Activated CD8-positive, alpha-beta memory T cell treated with anti-CD3 and anti-CD28 coated beads, Interleukin-2, amount 50 U/mL, for 1 hour (primary cell): ENCODE results near the gene GPC4.
"Not testable (repeated sequence)": the region's sequence is repeated elsewhere in the genome, so short reads cannot be mapped to it uniquely, and the experiment has no call there.

Experiments
- DNase-seq: peaks from one replicate; pipeline ENCODE4 v3.0.0-alpha.2; 2020; ENCODE audit errors: extremely low read depth

GPC4 gene

DNA sequence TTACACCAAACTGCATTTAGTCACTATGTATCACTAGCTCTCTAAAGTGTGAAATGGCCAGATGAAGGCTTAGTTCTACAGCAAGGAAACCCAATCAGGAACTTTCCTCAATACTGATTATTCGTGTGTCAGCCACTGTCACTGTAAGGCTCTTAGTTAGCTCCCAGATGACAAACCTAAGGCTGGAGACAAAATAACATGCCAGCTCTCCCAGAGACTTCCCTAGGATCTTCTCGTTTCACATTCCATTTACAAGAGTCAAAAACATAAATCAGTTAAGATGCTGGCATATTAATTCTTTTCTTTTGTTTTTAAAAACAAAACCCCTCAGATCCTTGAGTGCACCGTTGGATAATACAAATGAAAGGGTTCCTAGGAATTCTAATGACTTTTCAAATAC lies 109.0 kb downstream of the GPC4 start:
- no peak for DNase-seq

DNA sequence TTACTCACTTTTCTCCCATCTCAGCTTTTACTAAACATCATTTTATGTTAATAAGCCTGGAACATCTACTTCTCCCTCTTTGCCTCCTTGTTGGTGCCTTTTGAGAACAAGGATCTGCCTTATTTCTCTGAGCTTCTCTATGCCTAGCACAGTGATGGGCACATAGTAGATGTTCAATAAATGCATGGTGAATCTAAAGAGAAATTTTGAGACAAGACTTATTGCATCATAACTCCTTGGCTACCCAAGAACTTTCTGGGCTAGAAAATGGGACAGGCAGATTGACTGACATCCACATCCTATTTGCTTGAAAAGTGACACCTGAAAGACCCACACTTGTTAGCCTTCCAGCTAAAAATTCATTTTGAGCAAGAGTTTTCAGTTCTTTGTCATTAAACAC lies 109.9 kb downstream of the GPC4 start:
- DNase-seq = no peak

DNA sequence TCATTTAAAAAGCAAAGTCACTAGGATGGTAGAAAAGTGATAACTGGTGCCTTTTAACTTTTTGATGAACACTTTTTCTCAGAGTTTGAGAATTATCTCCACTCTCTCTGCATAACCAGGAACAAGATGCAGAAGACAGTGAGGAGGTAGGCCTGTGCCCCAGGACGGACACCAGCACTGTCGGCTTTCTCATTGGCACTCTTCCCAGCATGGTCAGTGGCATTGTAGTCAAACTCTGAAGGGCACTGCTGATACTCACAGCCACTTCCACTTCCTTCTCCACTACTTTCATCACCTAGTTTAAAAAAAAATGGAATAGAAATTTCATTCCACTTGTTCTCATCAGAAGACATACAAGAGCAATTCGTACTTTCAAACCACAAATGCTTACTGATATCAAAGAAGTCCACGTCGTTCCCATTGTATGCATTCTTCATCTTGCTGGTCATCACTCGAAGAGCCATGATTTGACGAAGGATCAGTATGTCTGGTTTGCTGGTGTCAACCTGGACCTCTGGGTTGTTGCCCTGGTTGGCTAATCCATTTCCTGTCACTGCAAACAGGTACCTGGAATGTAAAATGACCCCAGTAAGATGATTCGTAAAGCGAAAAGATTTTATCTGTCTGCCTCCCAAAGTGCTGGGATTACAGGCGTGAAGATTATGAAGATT lies 112.4 kb downstream of the GPC4 start:
- DNase-seq = no peak

DNA sequence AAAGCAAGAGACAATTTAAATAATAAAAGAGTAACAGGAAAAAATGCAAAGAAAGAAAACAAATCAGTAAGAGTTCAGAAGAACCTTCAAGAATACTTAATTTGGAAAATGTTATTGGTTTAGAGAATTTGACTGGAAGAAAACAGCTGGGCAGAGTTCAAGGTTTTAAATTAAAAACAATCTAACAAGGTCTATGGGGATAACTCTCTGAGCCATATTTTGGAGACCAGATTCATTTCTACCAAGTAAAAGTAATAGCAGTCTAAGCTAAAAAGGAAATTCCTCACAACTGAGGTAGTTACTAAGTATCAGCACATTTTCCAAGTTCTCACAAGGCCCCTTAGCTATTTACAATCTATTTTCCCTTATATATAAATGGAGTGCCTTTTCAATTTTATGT lies 114.7 kb downstream of the GPC4 start:
- no peak for DNase-seq

DNA sequence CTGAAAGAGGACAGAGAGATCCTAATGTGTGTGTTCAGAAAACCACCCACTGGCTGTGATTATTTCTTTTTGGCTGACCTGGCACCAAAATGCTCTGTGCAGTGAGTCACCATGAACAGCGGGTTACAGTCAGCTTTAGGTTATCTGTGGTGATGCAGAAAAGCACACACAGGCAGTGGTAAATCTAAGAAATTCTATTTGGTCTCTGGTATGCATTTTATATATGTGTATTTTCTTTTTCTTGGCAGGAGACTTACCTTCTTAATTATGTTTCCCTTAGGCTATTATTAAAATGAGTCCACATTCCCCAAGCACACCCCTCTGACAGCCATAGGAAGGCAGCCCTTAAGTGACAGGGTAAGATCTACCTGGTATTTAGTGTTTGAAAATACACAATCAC lies 118.0 kb downstream of the GPC4 start:
- DNase-seq = no peak

DNA sequence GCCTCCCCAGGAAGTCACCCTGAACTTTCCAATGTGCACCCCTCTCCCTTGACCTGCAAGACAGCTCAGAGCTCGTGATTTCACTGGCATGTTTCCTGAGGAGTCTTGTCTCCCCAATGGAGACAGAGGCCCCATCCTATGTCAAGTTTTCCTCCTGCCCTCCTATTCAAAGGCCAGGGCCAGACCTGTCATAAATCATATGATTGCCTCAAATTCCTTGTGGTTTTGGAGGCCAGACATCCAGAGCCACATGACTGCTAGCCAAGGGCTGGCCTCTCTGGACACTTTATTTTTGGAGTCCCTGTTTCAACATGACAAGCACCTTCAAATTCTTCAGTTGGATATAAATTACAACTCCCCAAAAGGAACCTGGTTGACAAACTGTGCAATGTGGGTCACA lies 121.2 kb downstream of the GPC4 start:
- DNase-seq = no peak

DNA sequence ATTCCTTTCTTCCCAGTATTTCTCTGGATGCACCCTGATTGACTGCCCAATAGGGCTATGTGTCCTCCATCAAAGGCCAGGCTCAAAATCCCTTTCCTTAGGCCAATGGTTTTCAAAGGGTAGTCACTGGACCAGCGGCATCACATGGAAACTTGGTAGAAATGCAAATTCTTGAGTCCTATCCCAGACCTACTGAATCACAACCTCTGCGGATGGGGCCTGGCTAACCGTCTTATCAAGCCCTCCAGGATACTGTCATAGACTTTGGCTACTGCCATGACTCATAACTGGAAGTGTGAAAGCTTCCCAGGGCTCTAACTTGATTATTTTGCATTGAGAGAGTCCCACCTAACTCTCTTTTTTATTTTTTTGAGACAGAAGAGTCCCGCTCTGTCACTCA lies 125.2 kb downstream of the GPC4 start:
- no peak for DNase-seq

DNA sequence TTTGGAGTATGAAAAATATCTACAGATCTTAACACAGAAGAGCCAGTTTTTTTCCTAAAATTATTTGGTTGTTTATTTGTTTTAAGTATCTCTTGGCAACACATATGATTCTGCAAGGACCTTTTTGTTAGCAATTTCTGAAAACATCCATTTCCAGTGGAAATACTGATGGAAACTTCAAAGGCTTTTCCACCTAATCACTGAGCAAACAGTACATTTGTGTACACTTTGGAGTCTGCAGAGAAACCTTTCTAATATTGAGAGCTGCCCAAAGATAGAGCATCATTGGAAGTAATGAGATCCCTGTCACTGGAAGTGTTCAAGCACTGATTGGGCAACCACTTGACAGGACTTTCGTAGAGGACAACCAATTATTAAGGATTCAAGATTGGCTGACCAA lies 127.4 kb downstream of the GPC4 start:
- DNase-seq = no peak

DNA sequence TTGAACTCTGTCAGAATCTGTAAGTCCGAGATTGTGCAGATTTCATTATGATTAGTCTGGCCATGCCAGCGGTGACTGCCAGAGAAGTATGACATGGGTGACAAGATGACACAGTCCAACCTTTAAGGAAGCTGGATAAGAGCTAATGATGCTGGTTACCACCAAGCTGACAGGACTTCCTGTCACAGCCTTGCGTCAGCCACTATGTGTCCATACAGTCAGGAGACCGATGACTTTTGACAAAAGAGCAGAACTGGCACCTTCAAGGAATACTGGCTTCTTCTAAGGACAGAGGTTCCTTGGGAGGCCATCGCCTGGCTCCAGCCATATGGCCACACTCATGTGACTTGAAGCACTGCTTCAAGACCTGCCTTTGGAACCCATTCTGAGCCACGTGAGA lies 129.9 kb downstream of the GPC4 start:
- no peak for DNase-seq

DNA sequence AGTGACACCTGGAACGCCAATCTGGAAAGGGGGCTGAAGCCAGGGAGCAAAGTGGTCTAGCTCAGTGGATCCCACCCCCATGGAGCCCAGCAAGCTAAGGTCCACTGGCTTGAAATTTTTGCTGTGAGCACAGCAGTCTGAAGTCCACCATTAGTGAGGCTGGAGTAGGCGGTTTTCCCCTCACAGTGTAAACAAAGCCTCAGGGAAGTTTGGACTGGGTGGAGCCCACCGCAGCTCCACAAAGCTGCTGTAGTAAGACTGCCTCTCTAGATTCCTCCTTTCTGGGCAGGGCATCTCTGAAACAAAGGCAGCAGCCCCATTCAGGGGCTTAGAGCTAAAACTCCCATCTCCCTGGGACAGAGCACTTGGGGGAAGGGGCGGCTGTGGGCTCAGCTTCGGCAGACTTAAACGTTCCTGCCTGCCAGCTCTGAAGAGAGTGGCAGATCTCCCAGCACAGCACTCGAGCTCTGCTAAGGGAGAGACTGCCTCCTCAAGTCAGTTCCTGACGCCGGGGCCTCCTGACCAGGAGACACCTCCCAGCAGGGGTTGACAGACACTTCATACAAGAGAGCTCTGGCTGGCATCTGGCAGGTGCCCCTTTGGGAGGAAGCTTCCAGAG lies 136.1 kb downstream of the GPC4 start:
- DNase-seq = not testable (repeated sequence)

DNA sequence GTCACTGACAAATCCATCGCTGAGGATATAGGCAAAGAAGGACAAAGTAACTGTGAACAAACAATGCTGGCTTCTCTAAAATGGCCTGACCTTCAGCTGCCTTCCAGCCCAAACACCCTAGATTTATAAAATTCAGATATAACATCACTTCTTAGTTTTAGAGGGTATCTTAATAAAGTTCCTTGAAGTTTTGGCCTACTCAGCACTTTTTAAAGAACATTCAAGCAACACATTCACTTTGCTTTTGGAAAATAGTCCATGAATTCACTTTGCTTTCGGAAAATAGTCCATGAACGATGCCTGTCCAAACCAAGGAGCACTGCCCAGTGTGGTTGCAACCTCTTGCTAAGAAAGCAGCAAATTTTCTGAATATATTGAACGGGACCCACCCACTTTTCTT lies 142.1 kb downstream of the GPC4 start:
- no peak for DNase-seq

DNA sequence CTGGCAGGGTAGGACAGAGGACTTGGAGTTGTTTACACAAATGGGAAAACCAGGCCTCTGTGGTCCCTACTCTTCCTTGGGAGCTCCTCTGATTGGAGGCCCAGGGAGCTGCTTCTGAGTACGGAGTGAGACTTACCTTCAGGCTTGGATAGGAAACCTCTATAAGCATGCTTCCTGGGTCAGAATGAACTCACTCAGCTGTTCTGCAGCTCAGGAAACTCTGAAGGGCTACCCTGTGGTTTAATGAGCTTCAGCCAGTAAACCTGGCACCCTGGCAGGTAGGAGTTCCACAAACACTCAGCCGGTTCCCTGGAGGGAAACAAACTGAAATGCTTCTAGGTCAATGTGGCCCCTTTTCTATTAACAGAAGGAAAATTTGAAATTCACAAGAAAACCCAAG lies 146.1 kb downstream of the GPC4 start:
- no peak for DNase-seq

DNA sequence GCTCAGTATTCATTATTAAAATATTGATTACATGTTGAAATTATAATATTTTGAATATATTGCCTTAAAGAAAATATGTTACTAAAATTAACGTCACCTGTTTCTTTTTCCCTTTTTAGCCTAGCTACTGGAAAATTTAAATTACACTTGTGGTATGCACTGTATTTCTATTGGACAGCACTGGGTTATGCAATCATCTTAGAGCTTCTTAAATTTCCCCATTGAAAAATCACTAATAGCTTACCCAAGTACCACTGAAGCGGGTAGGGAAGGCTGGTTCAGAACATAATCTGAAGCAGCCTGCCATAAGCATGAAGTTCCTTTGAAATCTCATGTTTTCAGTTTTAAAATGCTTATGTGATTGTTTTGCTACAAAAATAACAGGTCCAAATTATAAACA lies 147.7 kb downstream of the GPC4 start:
- DNase-seq = no peak

DNA sequence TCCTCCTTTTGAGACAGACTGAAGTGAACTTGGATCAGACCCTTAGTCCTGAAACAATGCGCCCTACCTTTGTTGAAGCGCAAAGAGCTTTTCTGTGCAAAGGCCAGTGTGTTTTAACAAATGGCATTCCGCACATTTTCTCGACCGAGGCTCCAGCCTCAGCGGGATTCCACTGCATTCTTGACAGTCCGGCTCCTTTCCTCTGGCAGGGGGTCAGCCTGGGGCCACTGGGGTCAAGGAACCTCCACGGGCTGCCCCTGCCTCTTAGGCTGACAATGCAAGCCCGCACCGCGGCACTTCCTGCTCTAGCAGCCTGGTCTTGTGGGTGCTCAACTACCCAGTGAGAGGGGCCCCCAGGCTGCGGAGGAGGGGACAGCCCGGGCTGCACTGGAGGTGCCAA lies 150.0 kb downstream of the GPC4 start:
- DNase-seq = no peak

DNA sequence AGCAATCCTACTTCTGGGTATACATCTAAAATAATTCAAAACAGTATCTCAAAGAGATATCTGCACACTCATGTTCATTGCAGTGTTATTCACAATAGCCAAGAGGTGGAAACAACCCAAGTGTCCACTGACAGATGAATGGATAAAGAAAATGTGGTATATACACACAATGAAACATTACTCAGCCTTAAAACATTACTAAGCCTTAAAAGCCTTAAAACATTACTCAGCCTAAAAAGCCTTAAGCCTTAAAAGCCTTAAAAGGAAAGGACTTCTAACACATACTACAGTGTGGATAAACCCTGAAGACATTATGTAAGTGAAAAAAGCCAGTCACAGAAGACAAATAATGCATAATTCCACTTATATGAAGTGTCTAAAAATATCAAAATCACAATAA lies 156.8 kb downstream of the GPC4 start:
- DNase-seq = no peak

DNA sequence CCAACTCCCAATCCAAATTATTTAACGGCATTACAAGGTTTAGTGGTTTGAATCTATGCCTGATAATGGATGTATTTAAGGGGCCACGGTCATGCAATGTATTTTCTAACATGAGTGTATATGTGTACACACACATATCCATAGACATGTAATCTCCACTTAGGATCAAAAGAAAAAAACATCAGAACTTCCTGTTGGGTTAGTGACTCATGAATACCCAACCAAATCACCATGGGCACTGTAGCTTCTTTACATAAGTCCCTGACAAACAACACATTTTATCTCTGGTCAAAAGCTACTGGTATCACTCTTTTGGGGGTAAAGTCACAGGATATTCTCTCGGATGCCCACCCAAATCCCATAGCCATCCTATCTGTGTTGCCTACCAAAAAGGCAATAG lies 160.6 kb downstream of the GPC4 start:
- DNase-seq = no peak

DNA sequence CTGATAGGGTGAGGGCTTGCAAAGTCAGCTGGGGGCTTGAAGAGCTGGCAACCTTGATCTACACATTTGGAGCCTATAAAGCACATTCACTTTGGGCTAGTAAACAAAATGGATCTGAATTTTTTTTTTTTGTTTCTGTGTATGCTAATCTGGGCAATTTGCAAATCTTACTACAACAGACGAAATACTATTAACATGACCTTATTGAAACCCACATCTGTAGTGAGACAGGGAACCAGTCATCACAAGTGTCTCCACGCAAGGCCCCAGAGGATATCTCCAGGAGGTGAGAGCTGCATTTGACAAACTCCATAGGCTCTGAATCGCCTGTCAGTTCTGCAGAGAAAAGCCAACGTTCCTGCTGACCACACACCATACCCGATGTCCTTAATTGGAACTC lies 164.1 kb downstream of the GPC4 start:
- DNase-seq = no peak

DNA sequence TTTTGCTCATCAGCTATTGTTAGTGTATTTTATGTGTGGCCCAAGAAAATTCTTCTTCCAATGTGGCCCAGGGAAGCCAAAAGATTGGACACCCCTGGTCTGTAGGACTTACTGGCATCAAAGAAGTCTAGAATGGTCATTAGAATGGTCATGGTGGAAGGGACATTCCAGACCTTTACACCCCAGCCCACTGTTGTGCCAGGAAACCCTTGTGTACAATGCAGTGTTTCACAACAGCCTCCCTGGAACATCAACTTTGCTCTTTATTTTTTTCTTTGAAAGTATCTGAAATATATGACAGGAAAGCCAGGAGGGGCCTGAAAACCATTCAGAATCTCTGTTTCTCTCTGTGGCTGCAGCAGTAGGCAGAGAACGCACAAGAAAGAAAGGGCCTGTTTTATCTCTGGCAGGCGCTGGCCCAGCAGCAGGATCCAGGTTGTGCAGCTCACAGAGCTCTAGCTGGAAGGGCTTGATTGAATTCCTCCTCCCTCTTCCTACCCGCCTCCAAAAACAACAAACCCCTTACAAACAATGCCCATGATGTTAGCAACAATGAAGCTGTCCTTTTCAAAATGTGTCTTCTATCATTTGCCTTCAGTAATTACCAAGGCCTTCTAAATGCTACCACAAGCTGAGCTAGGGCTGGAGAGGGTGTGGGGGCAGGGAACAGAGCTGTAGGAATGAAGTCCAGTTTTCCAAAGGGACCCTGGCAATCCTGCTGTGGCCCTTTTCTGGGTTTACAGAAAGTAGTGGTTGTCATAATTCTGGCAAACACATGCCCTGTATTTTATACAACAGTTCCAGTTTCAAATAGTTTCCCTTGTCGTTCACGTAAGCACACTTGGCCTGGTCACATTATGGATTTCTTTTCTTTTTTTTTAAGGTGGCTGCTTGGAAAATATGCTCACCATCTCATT lies 164.8 kb downstream of the GPC4 start:
- no peak for DNase-seq
